HepG2 (cell line): Measurements from ENCODE around the gene OR10V1. TPM values are rescaled to one million over a fixed set of nuclear protein-coding genes. Genes with fewer than 3 reads are reported as not detected.

Source experiments
- ATAC-seq: fragments of 200-7000 bp; cut with Tn5 transposase; 3 replicates; pipeline ENCODE4 v1.9.1; 2020; ENCODE audit warnings: mild to moderate bottlenecking, moderate library complexity
- BruUV-seq: library from RNA; stranded (reverse); fragments of 400-500 nt; replicated peaks from 2 replicates; lab custom pipeline; 2021; lab: Mats Ljungman, UMichigan
- CTCF ChIA-PET: fragments of 300-600 bp; formaldehyde crosslinking; extraction: SDS; loops from one replicate; lab custom pipeline; 2021; ENCODE audit warnings: low total read pairs, inconsistent platforms, low intra/inter-chr PET ratio; lab: Yijun Ruan, JAX
- POLR2A ChIA-PET: fragments of 350-600 bp; sonication (Branson Sonifier 250); formaldehyde crosslinking; loops from one replicate; lab custom pipeline; 2020; ENCODE audit warnings: antibody characterized with exemption, inconsistent platforms; lab: Yijun Ruan, JAX
- DNase-seq: peaks from one replicate; pipeline ENCODE4 v3.0.0-alpha.2; 2015; ENCODE audit warnings: low spot score
- FAIRE-seq: peaks from 3 replicates; lab custom pipeline; 2011; peaks lifted over from hg19 to GRCh38; lab: Jason Lieb, UNC
- H2AFZ ChIP-seq: one replicate; pipeline ENCODE4 v1.6.1; 2011; ENCODE audit warnings: low read length, inconsistent platforms
- H3K27ac ChIP-seq: fragments of 300-600 bp; 3 replicates; pipeline ENCODE4 v1.8.0; 2011; ENCODE audit warnings: mixed run types, mild to moderate bottlenecking, mixed read lengths, low read length, inconsistent platforms; ENCODE audit not compliant: insufficient read depth; ENCODE audit errors: extremely low read length
- H3K27me3 ChIP-seq, 2 experiments: fragments of 200-600 bp in 1 of 2; 2 replicates in 1 of 2; 3 replicates in 1 of 2; pipeline versions ENCODE4 v1.6.0 to v1.8.0; 2011; ENCODE audit warnings: low read length in 2 of 2, mild to moderate bottlenecking in 2 of 2, moderate library complexity in 2 of 2, inconsistent platforms in 1 of 2; ENCODE audit not compliant: insufficient read depth in 2 of 2, control insufficient read depth in 1 of 2
- H3K36me3 ChIP-seq, 2 experiments: fragments of 200-600 bp in 1 of 2; replicated peaks in 1 of 2; 2 replicates in 1 of 2; 3 replicates in 1 of 2; pipeline versions ENCODE4 v1.5.1 to v1.8.0; 2011; ENCODE audit warnings: low read length in 2 of 2, inconsistent platforms in 1 of 2; ENCODE audit not compliant: insufficient read depth in 2 of 2, control insufficient read depth in 1 of 2
- H3K4me1 ChIP-seq: 2 replicates; pipeline ENCODE4 v1.5.1; 2012; ENCODE audit warnings: low read length, inconsistent platforms; ENCODE audit not compliant: insufficient read depth
- H3K4me2 ChIP-seq: 2 replicates; pipeline ENCODE4 v1.6.0; 2011; ENCODE audit warnings: low read depth, low read length, inconsistent platforms
- H3K4me3 ChIP-seq, 3 experiments: fragments of 200-600 bp in 1 of 3; sonication (generic), shearing (Covaris generic) in 1 of 3; replicated peaks in 1 of 3; 2 replicates each; pipeline ENCODE4 v1.5.1; 2011 to 2016; ENCODE audit warnings: low read length in 3 of 3, inconsistent platforms in 2 of 3, low read depth in 2 of 3, mild to moderate bottlenecking in 2 of 3, control low read depth in 1 of 3, mixed read lengths in 1 of 3; ENCODE audit not compliant: insufficient read depth in 1 of 3
- H3K79me2 ChIP-seq: one replicate; pipeline ENCODE4 v1.6.1; 2011; ENCODE audit warnings: low read length, inconsistent platforms; ENCODE audit not compliant: insufficient read depth
- H3K9ac ChIP-seq: 2 replicates; pipeline ENCODE4 v1.6.0; 2011; ENCODE audit warnings: mild to moderate bottlenecking, low read depth, low read length, inconsistent platforms; ENCODE audit not compliant: insufficient read depth
- H3K9me3 ChIP-seq: 2 replicates; pipeline ENCODE4 v1.5.1; 2012; ENCODE audit warnings: mild to moderate bottlenecking, low read length
- H4K20me1 ChIP-seq: 2 replicates; pipeline ENCODE4 v1.6.0; 2011; ENCODE audit warnings: inconsistent platforms, mild to moderate bottlenecking, low read length, moderate library complexity; ENCODE audit not compliant: insufficient read depth
- ARNT2 ChIP-seq: sonication (generic); formaldehyde crosslinking; IDR thresholded peaks from 2 replicates; pipeline ENCODE4 v1.8.0; 2022; ENCODE audit warnings: mild to moderate bottlenecking, low read depth, missing genetic modification reagents, moderate library complexity
- ATF3 ChIP-seq: sonication (generic); formaldehyde crosslinking; IDR thresholded peaks from 2 replicates; pipeline ENCODE4 v1.4.0; 2020; ENCODE audit warnings: missing genetic modification reagents
- CREM ChIP-seq, 2 experiments: sonication (generic) in 1 of 2; formaldehyde crosslinking in 1 of 2; IDR thresholded peaks; 2 replicates each; pipeline versions ENCODE4 v1.4.0 to v1.6.1; 2016 to 2020; ENCODE audit warnings: antibody characterized with exemption in 1 of 2, mild to moderate bottlenecking in 1 of 2, missing genetic modification reagents in 1 of 2
- DDIT3 ChIP-seq: sonication (generic); formaldehyde crosslinking; IDR thresholded peaks from 2 replicates; pipeline ENCODE4 v1.4.0; 2020; ENCODE audit warnings: mild to moderate bottlenecking, missing genetic modification reagents
- HOXA9 ChIP-seq: sonication (generic); formaldehyde crosslinking; IDR thresholded peaks from 2 replicates; pipeline ENCODE4 v1.8.1; 2022; ENCODE audit warnings: missing genetic modification reagents, mild to moderate bottlenecking, moderate library complexity, borderline replicate concordance
- KDM2A ChIP-seq: sonication (generic); formaldehyde crosslinking; IDR thresholded peaks from 2 replicates; pipeline ENCODE4 v1.4.0; 2020; ENCODE audit warnings: low read depth, missing genetic modification reagents, borderline replicate concordance
- MBNL3 ChIP-seq: fragments of 250-450 bp; sonication (Bioruptor Pico); conservative IDR thresholded peaks from 2 replicates; pipeline ENCODE4 v1.8.0; 2022; ENCODE audit warnings: mild to moderate bottlenecking, inconsistent platforms
- MIER2 ChIP-seq: IDR thresholded peaks from 2 replicates; pipeline ENCODE4 v1.6.1; 2016; ENCODE audit warnings: missing biosample characterization, missing genetic modification reagents
- MLX ChIP-seq: IDR thresholded peaks from 2 replicates; pipeline ENCODE4 v1.6.1; 2016
- NCOA1 ChIP-seq: sonication (generic); formaldehyde crosslinking; IDR thresholded peaks from 2 replicates; pipeline ENCODE4 v1.9.0; 2021; ENCODE audit warnings: missing genetic modification reagents
- NR2F1 ChIP-seq, 2 experiments: fragments of 450-650 bp in 1 of 2; formaldehyde crosslinking in 1 of 2; IDR thresholded peaks; 2 replicates each; pipeline versions ENCODE4 v1.5.0 to v1.6.1; 2016 to 2020; ENCODE audit warnings: mild to moderate bottlenecking in 1 of 2, missing compliant biosample characterization in 1 of 2, missing genetic modification reagents in 1 of 2, moderate library complexity in 1 of 2
- TFAP4 ChIP-seq: sonication (generic); IDR thresholded peaks from 2 replicates; pipeline ENCODE4 v1.6.1; 2016; ENCODE audit warnings: low read depth, borderline replicate concordance
- TFE3 ChIP-seq: IDR thresholded peaks from 2 replicates; pipeline ENCODE4 v1.6.1; 2016
- THYN1 ChIP-seq: sonication (generic); formaldehyde crosslinking; IDR thresholded peaks from 2 replicates; pipeline ENCODE4 v1.8.1; 2023; ENCODE audit warnings: low read depth, mild to moderate bottlenecking, moderate library complexity, missing genetic modification reagents, borderline replicate concordance
- TSC22D2 ChIP-seq: sonication (generic); formaldehyde crosslinking; IDR thresholded peaks from 2 replicates; pipeline ENCODE4 v1.5.1; 2020; ENCODE audit warnings: missing genetic modification reagents, mild to moderate bottlenecking, borderline replicate concordance
- ZNF282 ChIP-seq: fragments of 450-650 bp; IDR thresholded peaks from 2 replicates; pipeline ENCODE4 v1.6.1; 2018; ENCODE audit not compliant: partially characterized antibody
- ZNF670 ChIP-seq: sonication (generic); formaldehyde crosslinking; IDR thresholded peaks from 2 replicates; pipeline ENCODE4 v1.8.0; 2022; ENCODE audit warnings: mild to moderate bottlenecking, missing genetic modification reagents, borderline replicate concordance
- ZNF761 ChIP-seq: sonication (generic); formaldehyde crosslinking; conservative IDR thresholded peaks from 2 replicates; pipeline ENCODE4 v1.4.0; 2020; ENCODE audit warnings: mild to moderate bottlenecking, missing genetic modification reagents
- WGBS: methylation state at CpG from one replicate; pipeline ENCODE4 v1.1.6; 2017; ENCODE audit warnings: low lambda C conversion rate; 5-methylcytosine and 5-hydroxymethylcytosine counted together
- in situ Hi-C: cut with HindIII; loops from 2 replicates; pipeline ENCODE4 v1.10.0; 2017; ENCODE audit warnings: low pct_unique_long_range_greater_than_20kb; ENCODE audit not compliant: extremely low pct_ligation_motif_present
- intact Hi-C: fragments of 100-400 bp; cut with micrococcal nuclease; formaldehyde crosslinking; loops from one replicate; pipeline ENCODE4 v1.10.0; 2022; ENCODE audit not compliant: unreplicated experiment
- polyA plus RNA-seq, 8 experiments: library from polyadenylated mRNA; depleted of rRNA in 3 of 8; stranded (reverse) in 7 of 8; unstranded in 1 of 8; fragments of >200 nt; fragmentation: Illumina TruSeq in 4 of 8; extraction: Trizol in 4 of 8; gene quantifications; 2 replicates each; pipeline versions ENCODE4 v1.2.1 to v1.2.3, GENCODE V29; 2011 to 2016; ENCODE audit warnings: low read depth in 4 of 8, missing spikeins in 1 of 8, mixed read lengths in 1 of 8; ENCODE audit not compliant: insufficient read depth in 1 of 8
- total RNA-seq, 5 experiments: library from RNA; depleted of rRNA; stranded (reverse); fragments of >200 nt; fragmentation: Illumina TruSeq; extraction: Trizol; gene quantifications; 2 replicates each; pipeline ENCODE4 v1.2.3, GENCODE V29; 2016; ENCODE audit warnings: low read depth in 1 of 5
- TF ChIP-seq, protein P1 (sequence below): sonication (generic); formaldehyde crosslinking; IDR thresholded peaks from 2 replicates; pipeline ENCODE4 v1.4.0; 2020; ENCODE audit warnings: mild to moderate bottlenecking, missing genetic modification reagents
- TF ChIP-seq, protein P2 (sequence below): sonication (generic); formaldehyde crosslinking; IDR thresholded peaks from 2 replicates; pipeline ENCODE4 v1.4.0; 2020; ENCODE audit warnings: missing genetic modification reagents, low read depth, mild to moderate bottlenecking, borderline replicate concordance

OR10V1 gene
- total and polyA plus RNA-seq, 2 of the 13 experiments (the other 11 are each of a cell fraction or from before 2014, with no cell fraction given): not detected

DNA sequence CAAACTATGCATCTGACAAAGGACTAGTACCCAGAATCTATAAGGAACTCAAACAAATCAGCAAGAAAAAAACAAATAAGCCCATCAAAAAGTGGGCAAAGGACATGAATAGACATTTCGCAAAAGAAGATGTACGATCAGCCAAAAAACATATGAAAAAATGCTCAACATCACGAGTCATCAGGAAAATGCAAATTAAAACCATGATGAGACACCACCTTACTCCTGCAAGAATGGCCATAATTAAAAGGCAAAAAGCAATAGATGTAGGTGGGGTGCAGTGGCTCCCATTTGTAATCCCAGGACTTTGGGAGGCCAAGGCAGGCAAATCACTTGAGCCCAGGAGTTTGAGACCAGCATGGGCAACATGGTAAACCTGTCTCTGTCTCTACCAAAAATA, 10.4 kb upstream of the OR10V1 start (continued):
- TF ChIP-seq NR2F1 (CRISPR knock-in tag; IDR thresholded peaks at IDR 0.05): no peak
- no peak for TF ChIP-seq ZNF670 (CRISPR knock-in tag)
- no peak for TF ChIP-seq NCOA1 (CRISPR knock-in tag)
- no peak for TF ChIP-seq ZNF761

DNA sequence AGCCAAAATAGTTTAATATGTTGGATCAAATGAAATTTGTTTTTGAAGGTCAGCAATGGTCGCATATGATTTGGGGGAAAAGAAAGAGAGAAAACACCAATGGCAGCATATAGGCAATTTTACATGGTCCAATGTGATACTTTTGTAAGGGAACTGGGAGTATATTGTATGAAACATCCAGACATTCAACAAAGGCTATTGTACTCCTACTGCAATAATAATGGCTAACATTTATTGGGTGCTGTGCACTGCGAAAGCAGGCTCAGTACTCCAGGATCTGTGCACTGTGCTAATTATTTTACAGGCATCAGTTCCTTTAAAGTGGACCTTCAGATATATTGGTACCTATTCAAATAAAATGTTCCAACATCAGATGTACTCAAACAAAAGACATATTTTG, 5.9 kb upstream of the OR10V1 start:
- WGBS: 2% methylated on average over 2 of the region's 2 CpGs
- H3K79me2 ChIP-seq: no peaks in the 10 kb centered on the region
- no peaks in the 10 kb centered on the region for H3K9me3 ChIP-seq
- H3K4me1 ChIP-seq: no peaks in the 10 kb centered on the region
- intact Hi-C loops: no loop called here
- CTCF ChIA-PET: no interaction called here
- ATAC-seq (no peak), DNase-seq (no peak), FAIRE-seq (no peak)
- no peaks in the 10 kb centered on the region for H3K36me3 ChIP-seq
- no peaks in the 10 kb centered on the region for H4K20me1 ChIP-seq
- no TSS peak for BruUV-seq
- H2AFZ ChIP-seq: no peak overlapping the region
- H3K4me2 ChIP-seq: no peak overlapping the region
- H3K9ac ChIP-seq: no peak overlapping the region
- no peaks in the 10 kb centered on the region; a peak in 2 of 5 replicates for H3K27me3 ChIP-seq
- POLR2A ChIA-PET: no interaction called here
- no peak overlapping the region for H3K27ac ChIP-seq
- no peak overlapping the region for H3K4me3 ChIP-seq
- in situ Hi-C loops: no loop called here
- TF ChIP-seq THYN1 (CRISPR knock-in tag) (no peak), TSC22D2 (CRISPR knock-in tag) (no peak), ARNT2 (CRISPR knock-in tag) (no peak), KDM2A (no peak), ZNF282 (no peak), TFAP4 (no peak), TFE3 (CRISPR knock-in tag) (no peak), ATF3 (CRISPR knock-in tag) (no peak), MBNL3 (no peak), MIER2 (CRISPR knock-in tag) (no peak), CREM (IDR thresholded peaks at IDR 0.05) (no peak), CREM (CRISPR knock-in tag; IDR thresholded peaks at IDR 0.05) (no peak), HOXA9 (CRISPR knock-in tag) (no peak), MLX (no peak), DDIT3 (CRISPR knock-in tag) (no peak)
- TF ChIP-seq, protein P1, sequence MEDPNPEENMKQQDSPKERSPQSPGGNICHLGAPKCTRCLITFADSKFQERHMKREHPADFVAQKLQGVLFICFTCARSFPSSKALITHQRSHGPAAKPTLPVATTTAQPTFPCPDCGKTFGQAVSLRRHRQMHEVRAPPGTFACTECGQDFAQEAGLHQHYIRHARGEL (CRISPR knock-in tag): no peak
- TF ChIP-seq, protein P2, sequence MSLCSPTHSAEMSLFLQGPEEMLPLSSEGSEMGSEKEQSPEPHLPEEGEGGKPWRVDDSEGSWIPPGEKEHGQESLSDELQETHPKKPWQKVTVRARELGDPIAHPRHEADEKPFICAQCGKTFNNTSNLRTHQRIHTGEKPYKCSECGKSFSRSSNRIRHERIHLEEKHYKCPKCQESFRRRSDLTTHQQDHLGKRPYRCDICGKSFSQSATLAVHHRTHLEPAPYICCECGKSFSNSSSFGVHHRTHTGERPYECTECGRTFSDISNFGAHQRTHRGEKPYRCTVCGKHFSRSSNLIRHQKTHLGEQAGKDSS (CRISPR knock-in tag): no peak
